Effector memory CD4-positive, alpha-beta T cell (primary cell): ENCODE measurements around the gene DIS3.
A peak's percentile ranks its signal among the peaks of the same experiment; 100 is the strongest.
"Not testable (repeated sequence)": the region's sequence is repeated elsewhere in the genome, so short reads cannot be mapped to it uniquely, and the experiment has no call there.

Experiments
- DNase-seq, 3 donors: peaks; one replicate each; pipeline ENCODE4 v3.0.0-alpha.2; 2020
- H3K27ac ChIP-seq: 2 replicates; pipeline ENCODE4 v1.7.0; 2013; ENCODE audit warnings: mild to moderate bottlenecking, low read length, moderate library complexity; ENCODE audit not compliant: insufficient read depth, poor library complexity, severe bottlenecking
- H3K27me3 ChIP-seq: replicated peaks from 2 replicates; pipeline ENCODE4 v1.7.0; 2013; ENCODE audit warnings: mild to moderate bottlenecking, low read length; ENCODE audit not compliant: insufficient read depth, control insufficient read depth, poor library complexity, severe bottlenecking
- H3K36me3 ChIP-seq: 2 replicates; pipeline ENCODE4 v1.7.0; 2013; ENCODE audit warnings: mild to moderate bottlenecking, low read length, moderate library complexity; ENCODE audit not compliant: control insufficient read depth, insufficient read depth
- H3K4me1 ChIP-seq: 2 replicates; pipeline ENCODE4 v1.7.0; 2013; ENCODE audit warnings: low read length, mild to moderate bottlenecking; ENCODE audit not compliant: control insufficient read depth, insufficient read depth, poor library complexity, severe bottlenecking
- H3K4me3 ChIP-seq: 2 replicates; pipeline ENCODE4 v1.7.0; 2013; ENCODE audit warnings: low read length, low read depth, mild to moderate bottlenecking; ENCODE audit not compliant: insufficient read depth, poor library complexity, severe bottlenecking
- H3K9me3 ChIP-seq: 2 replicates; pipeline ENCODE4 v1.7.0; 2013; ENCODE audit warnings: mild to moderate bottlenecking, low read length, moderate library complexity; ENCODE audit not compliant: control insufficient read depth

DIS3 gene

GRCh38 chr13:72804301-72804700 is 22.6 kb upstream of the DIS3 start:
- Histone ChIP-seq H3K27ac (no peak overlapping the region), H3K4me1 (no peaks in the 10 kb centered on the region), H3K27me3 (no peaks in the 10 kb centered on the region), H3K36me3 (peaks cover 11% of the 10 kb centered on the region), H3K4me3 (no peak overlapping the region), H3K9me3 (no peaks in the 10 kb centered on the region)
- no peak for DNase-seq

- Histone ChIP-seq H3K27me3 (no peaks in the 10 kb centered on the region), H3K4me1 (no peaks in the 10 kb centered on the region), H3K36me3 (peaks cover 26% of the 10 kb centered on the region), H3K9me3 (no peaks in the 10 kb centered on the region), H3K27ac (no peak overlapping the region), H3K4me3 (no peak overlapping the region)
- DNase-seq = no peak
These were observed 17.1 kb upstream of the DIS3 start for GRCh38 chr13:72798817-72799216.

- no peaks in the 10 kb centered on the region for H3K27me3 ChIP-seq
- no peak overlapping the region for H3K27ac ChIP-seq
- no peaks in the 10 kb centered on the region for H3K9me3 ChIP-seq
- no peaks in the 10 kb centered on the region for H3K4me1 ChIP-seq
- H3K4me3 ChIP-seq = no peak overlapping the region
- peaks cover 36% of the 10 kb centered on the region for H3K36me3 ChIP-seq
- no peak for DNase-seq
These were observed 10.9 kb upstream of the DIS3 start for GRCh38 chr13:72792640-72793039.

DNA sequence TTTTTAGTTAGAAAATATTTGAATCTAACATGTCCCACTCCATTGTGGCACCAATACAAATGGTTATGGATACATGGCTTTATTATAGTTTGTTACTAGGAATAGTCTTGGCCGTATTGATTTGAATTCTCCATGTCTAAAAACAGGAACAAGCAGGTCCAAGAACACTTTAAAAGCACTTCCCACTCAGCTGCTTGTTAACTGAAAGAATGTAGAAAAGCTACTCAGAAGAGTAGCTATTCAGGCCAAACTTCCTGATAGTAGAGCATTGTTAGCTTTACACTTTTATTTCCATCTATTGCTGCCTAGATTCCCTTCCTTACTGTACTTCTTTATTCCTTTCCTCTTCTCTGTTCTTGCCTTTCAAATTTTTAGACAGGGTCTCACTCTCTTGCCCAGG is 7.1 kb upstream of the DIS3 start:
- peaks cover 21% of the 10 kb centered on the region for H3K36me3 ChIP-seq
- no peaks in the 10 kb centered on the region for H3K27me3 ChIP-seq
- DNase-seq = no peak
- no peak overlapping the region for H3K27ac ChIP-seq
- H3K4me3 ChIP-seq = no peak overlapping the region
- no peaks in the 10 kb centered on the region for H3K4me1 ChIP-seq
- no peaks in the 10 kb centered on the region for H3K9me3 ChIP-seq

GRCh38 chr13:72784679-72785078 is 3.0 kb upstream of the DIS3 start:
- H3K4me1 ChIP-seq, H3K27ac ChIP-seq, H3K9me3 ChIP-seq, H3K27me3 ChIP-seq, H3K36me3 ChIP-seq, DNase-seq, H3K4me3 ChIP-seq: not testable (repeated sequence)

- no peak for DNase-seq
- H3K4me3 ChIP-seq = peak overlapping the region; percentile 97
These were observed 1.0 kb upstream of the DIS3 start for GRCh38 chr13:72782717-72783116.

DNA sequence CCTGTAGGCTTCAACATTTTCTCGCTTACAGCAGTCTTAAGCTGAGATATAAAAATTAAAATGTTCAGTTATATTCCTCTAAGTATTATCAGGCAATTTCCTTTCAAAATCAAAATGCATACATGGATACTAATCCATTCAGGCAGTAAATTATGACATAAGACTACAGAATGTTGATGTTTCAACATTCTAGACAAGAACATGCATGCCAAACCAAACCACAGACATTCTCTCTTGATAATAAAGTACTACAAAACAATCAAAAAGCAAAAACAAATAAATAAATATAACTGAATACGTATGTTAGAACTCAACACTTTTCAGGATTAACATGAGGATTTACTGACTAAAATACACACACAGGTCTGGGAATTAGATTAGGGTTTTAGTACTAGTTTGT is 7.7 kb downstream of the DIS3 start:
- Histone ChIP-seq H3K9me3 (no peaks in the 10 kb centered on the region), H3K4me1 (peaks cover 2% of the 10 kb centered on the region), H3K36me3 (peaks cover 84% of the 10 kb centered on the region), H3K4me3 (no peak overlapping the region), H3K27me3 (no peaks in the 10 kb centered on the region), H3K27ac (no peak overlapping the region)
- no peak for DNase-seq

More at GRCh38 chr13:72782717-72783116, 1.0 kb upstream of the DIS3 start:
- no peaks in the 10 kb centered on the region for H3K27me3 ChIP-seq
- no peaks in the 10 kb centered on the region for H3K9me3 ChIP-seq
- peaks cover 10% of the 10 kb centered on the region for H3K36me3 ChIP-seq
- H3K27ac ChIP-seq = peak overlapping the region; percentile 85
- H3K4me1 ChIP-seq = peaks cover 14% of the 10 kb centered on the region

DNA sequence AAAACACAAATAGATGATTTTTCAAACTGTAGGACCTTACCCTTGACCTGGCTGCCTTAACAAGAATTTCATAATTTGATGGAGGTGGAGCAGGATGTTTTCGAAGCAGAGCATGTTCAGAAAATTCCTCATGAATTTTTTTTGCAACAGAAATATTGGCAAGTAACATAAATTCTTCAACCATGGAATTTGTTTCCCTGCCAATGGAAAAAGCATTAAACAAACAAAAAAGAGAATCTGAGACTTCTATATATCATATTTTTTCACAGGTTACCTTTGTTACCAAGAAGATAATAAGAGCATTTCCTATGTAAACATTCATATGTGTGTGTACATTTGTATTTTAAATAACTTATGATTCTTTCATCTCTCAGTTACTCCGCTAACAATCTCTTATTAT is 18.3 kb downstream of the DIS3 start:
- H3K36me3 ChIP-seq = peaks cover 87% of the 10 kb centered on the region
- no peak overlapping the region for H3K4me3 ChIP-seq
- no peaks in the 10 kb centered on the region for H3K27me3 ChIP-seq
- H3K9me3 ChIP-seq = no peaks in the 10 kb centered on the region
- H3K27ac ChIP-seq = no peak overlapping the region
- no peaks in the 10 kb centered on the region for H3K4me1 ChIP-seq
- DNase-seq = no peak

GRCh38 chr13:72760189-72760588 is 21.5 kb downstream of the DIS3 start:
- H3K9me3 ChIP-seq = no peaks in the 10 kb centered on the region
- H3K36me3 ChIP-seq = peaks cover 67% of the 10 kb centered on the region
- H3K4me1 ChIP-seq = no peaks in the 10 kb centered on the region
- H3K27me3 ChIP-seq = no peaks in the 10 kb centered on the region
- H3K4me3 ChIP-seq = no peak overlapping the region
- no peak overlapping the region for H3K27ac ChIP-seq
- DNase-seq = no peak

- Histone ChIP-seq H3K36me3 (peaks cover 70% of the 10 kb centered on the region), H3K27me3 (no peaks in the 10 kb centered on the region), H3K27ac (no peak overlapping the region), H3K9me3 (no peaks in the 10 kb centered on the region), H3K4me1 (no peaks in the 10 kb centered on the region), H3K4me3 (no peak overlapping the region)
- DNase-seq = no peak
These were observed 23.7 kb downstream of the DIS3 start for GRCh38 chr13:72757792-72758535.
